Esophagus squamous epithelium (tissue), 4 donors: ENCODE data around the gene AGBL1.

Experiments used
- CTCF ChIP-seq, 6 experiments: fragments of 450-650 bp in 4 of 6; fragments of 200-600 bp in 2 of 6; sonication (generic) in 2 of 6; IDR thresholded peaks; one replicate each; pipeline ENCODE4 v1.5.1; 2016 to 2019; ENCODE audit warnings: antibody characterized with exemption in 6 of 6, mild to moderate bottlenecking in 4 of 6, moderate library complexity in 4 of 6
- POLR2A ChIP-seq, 4 donors: fragments of 450-650 bp; IDR thresholded peaks; one replicate each; pipeline ENCODE4 v1.6.1; 2017; ENCODE audit warnings: antibody characterized with exemption in 4 of 4, mild to moderate bottlenecking in 4 of 4, moderate library complexity in 3 of 4

GRCh38 chr15:86138798-86139197, 59.1 kb downstream of the AGBL1 start:
- TF ChIP-seq CTCF (IDR thresholded peaks at IDR 0.05) (no peak), POLR2A (IDR thresholded peaks at IDR 0.05) (no peak)
